HEK293T (cell line): ENCODE data around the gene HSD11B1L.

Source experiments
- ARNT ChIP-seq: fragments of 450-650 bp; IDR thresholded peaks from 2 replicates; pipeline ENCODE4 v1.6.1; 2017; ENCODE audit warnings: mild to moderate bottlenecking
- BHLHE40 ChIP-seq: fragments of 450-650 bp; IDR thresholded peaks from 2 replicates; pipeline ENCODE4 v1.6.1; 2016; ENCODE audit warnings: mild to moderate bottlenecking, moderate library complexity, borderline replicate concordance
- CTBP1 ChIP-seq: fragments of 450-650 bp; IDR thresholded peaks from 2 replicates; pipeline ENCODE4 v1.6.1; 2016; ENCODE audit warnings: borderline replicate concordance
- ELF4 ChIP-seq: fragments of 450-650 bp; IDR thresholded peaks from 2 replicates; pipeline ENCODE4 v1.6.1; 2017; ENCODE audit warnings: antibody characterized with exemption
- FOXK2 ChIP-seq: fragments of 450-650 bp; IDR thresholded peaks from 2 replicates; pipeline ENCODE4 v1.6.1; 2016; ENCODE audit warnings: mild to moderate bottlenecking
- FOXM1 ChIP-seq: fragments of 450-650 bp; IDR thresholded peaks from 2 replicates; pipeline ENCODE4 v1.6.1; 2017; ENCODE audit warnings: mild to moderate bottlenecking, borderline replicate concordance
- HDGF ChIP-seq: fragments of 450-650 bp; IDR thresholded peaks from 2 replicates; pipeline ENCODE4 v1.6.1; 2017; ENCODE audit warnings: antibody characterized with exemption, borderline replicate concordance
- NFRKB ChIP-seq: fragments of 450-650 bp; IDR thresholded peaks from 2 replicates; pipeline ENCODE4 v1.6.1; 2016; ENCODE audit warnings: mild to moderate bottlenecking, moderate library complexity
- PKNOX1 ChIP-seq: fragments of 450-650 bp; IDR thresholded peaks from 2 replicates; pipeline ENCODE4 v1.6.1; 2016
- SP1 ChIP-seq: fragments of 450-650 bp; IDR thresholded peaks from 2 replicates; pipeline ENCODE4 v1.6.1; 2017
- SUZ12 ChIP-seq: fragments of 450-650 bp; IDR thresholded peaks from 2 replicates; pipeline ENCODE4 v1.6.1; 2016; ENCODE audit warnings: mild to moderate bottlenecking
- TARDBP ChIP-seq: fragments of 450-650 bp; IDR thresholded peaks from 2 replicates; pipeline ENCODE4 v1.6.1; 2016
- ZNF384 ChIP-seq: fragments of 450-650 bp; IDR thresholded peaks from 2 replicates; pipeline ENCODE4 v1.6.1; 2016

- TF ChIP-seq CTBP1 (no peak), FOXK2 (no peak), ZNF384 (no peak), PKNOX1 (no peak), NFRKB (no peak), BHLHE40 (no peak), SUZ12 (no peak), ARNT (no peak), TARDBP (no peak), FOXM1 (no peak), ELF4 (no peak), SP1 (no peak), HDGF (no peak)
These were observed 14.9 kb downstream of the HSD11B1L start for GRCh38 chr19:5695649-5696195.
